Naive thymus-derived CD4-positive, alpha-beta T cell (primary cell): ENCODE results near the gene MTNR1B. TPM values are rescaled to one million over a fixed set of nuclear protein-coding genes. Genes with fewer than 3 reads are reported as not detected.

ENCODE experiments used
- ATAC-seq: fragments of 150-1000 bp; cut with Tn5 transposase; 2 replicates; pipeline ENCODE4 v1.10.0; 2021; ENCODE audit warnings: mild to moderate bottlenecking, moderate library complexity
- CTCF ChIA-PET: fragments of 350-600 bp; sonication (Branson Sonifier 250); formaldehyde crosslinking; loops from one replicate; lab custom pipeline; 2021; ENCODE audit warnings: antibody characterized with exemption; lab: Charles Lee
- POLR2A ChIA-PET: fragments of 350-600 bp; sonication (Branson Sonifier 250); formaldehyde crosslinking; loops from one replicate; lab custom pipeline; 2021; ENCODE audit warnings: antibody characterized with exemption, inconsistent platforms; lab: Charles Lee
- DNase-seq, 9 donors: peaks; one replicate each; pipeline versions ENCODE4 v3.0.0 to v3.0.0-alpha.2; 2020 to 2022; ENCODE audit warnings: mixed read lengths in 1 of 9
- H3K27ac ChIP-seq: one replicate; pipeline ENCODE4 v1.7.0; 2013; ENCODE audit warnings: mild to moderate bottlenecking, low read depth, low read length, moderate library complexity
- H3K27me3 ChIP-seq, 2 donors: one replicate each; pipeline ENCODE4 v1.7.0; 2013; ENCODE audit warnings: low read length in 2 of 2, mild to moderate bottlenecking in 2 of 2, moderate library complexity in 2 of 2; ENCODE audit not compliant: control insufficient read depth in 2 of 2, insufficient read depth in 2 of 2
- H3K36me3 ChIP-seq, 3 experiments: 1 replicate in 2 of 3; 2 replicates in 1 of 3; pipeline ENCODE4 v1.7.0; 2013; ENCODE audit warnings: low read length in 3 of 3, mild to moderate bottlenecking in 3 of 3, moderate library complexity in 1 of 3; ENCODE audit not compliant: insufficient read depth in 3 of 3, control insufficient read depth in 2 of 3
- H3K4me1 ChIP-seq, 2 donors: one replicate each; pipeline ENCODE4 v1.7.0; 2013; ENCODE audit warnings: low read length in 2 of 2, mild to moderate bottlenecking in 2 of 2, moderate library complexity in 1 of 2; ENCODE audit not compliant: control insufficient read depth in 2 of 2, insufficient read depth in 2 of 2
- H3K4me3 ChIP-seq: 2 replicates; pipeline ENCODE4 v1.7.0; 2013; ENCODE audit warnings: mild to moderate bottlenecking, low read length
- H3K9me3 ChIP-seq, 3 experiments: 1 replicate in 2 of 3; 2 replicates in 1 of 3; pipeline ENCODE4 v1.7.0; 2013; ENCODE audit warnings: low read length in 3 of 3; ENCODE audit not compliant: control insufficient read depth in 2 of 3
- H3K27ac Mint-ChIP-seq, 9 donors: one replicate each; pipeline ENCODE4 v1.8.0; 2020 to 2022; ENCODE audit warnings: mixed read lengths in 9 of 9, mild to moderate bottlenecking in 8 of 9, moderate library complexity in 5 of 9, inconsistent platforms in 2 of 9
- H3K27me3 Mint-ChIP-seq, 5 donors: one replicate each; pipeline ENCODE4 v1.8.0; 2021 to 2022; ENCODE audit warnings: mixed read lengths in 5 of 5, mild to moderate bottlenecking in 1 of 5
- H3K36me3 Mint-ChIP-seq, 5 donors: one replicate each; pipeline ENCODE4 v1.8.0; 2020 to 2022; ENCODE audit warnings: mixed read lengths in 5 of 5, mild to moderate bottlenecking in 3 of 5, inconsistent platforms in 1 of 5
- H3K4me1 Mint-ChIP-seq, 7 donors: one replicate each; pipeline ENCODE4 v1.8.0; 2020 to 2022; ENCODE audit warnings: mixed read lengths in 7 of 7, mild to moderate bottlenecking in 3 of 7, inconsistent platforms in 1 of 7
- H3K4me3 Mint-ChIP-seq, 10 donors: one replicate each; pipeline ENCODE4 v1.8.0; 2020 to 2022; ENCODE audit warnings: mild to moderate bottlenecking in 10 of 10, mixed read lengths in 10 of 10, moderate library complexity in 6 of 10, inconsistent platforms in 2 of 10
- H3K9me3 Mint-ChIP-seq, 11 donors: one replicate each; pipeline ENCODE4 v1.8.0; 2020 to 2022; ENCODE audit warnings: mixed read lengths in 11 of 11, mild to moderate bottlenecking in 4 of 11, inconsistent platforms in 1 of 11, moderate library complexity in 1 of 11
- intact Hi-C, 2 donors: fragments of 100-400 bp; cut with micrococcal nuclease; formaldehyde crosslinking; loops; one replicate each; pipeline ENCODE4 v1.15.1; 2023
- polyA plus RNA-seq, 2 donors: library from polyadenylated mRNA; unstranded; fragments of 300-500 nt; fragmentation: Illumina TruSeq; gene quantifications; one replicate each; pipeline ENCODE4 v1.2.3, GENCODE V29; 2021
- total RNA-seq, 6 experiments: library from RNA in 5 of 6; stranded (reverse) in 5 of 6; gene quantifications; 1 replicate in 5 of 6; 2 replicates in 1 of 6; pipeline ENCODE4 v1.2.3 and lab custom pipeline; 2021 to 2026

MTNR1B gene
- total and polyA plus RNA-seq, 7 experiments from 2014 or later: not detected

- no peaks in the 10 kb centered on the region for H3K27me3 ChIP-seq
- no peaks in the 10 kb centered on the region for H3K4me1 Mint-ChIP-seq
- intact Hi-C loops: no loop called here
- no peaks in the 10 kb centered on the region for H3K36me3 Mint-ChIP-seq
- POLR2A ChIA-PET: no interaction called here
- no peaks in the 10 kb centered on the region for H3K36me3 ChIP-seq
- no peaks in the 10 kb centered on the region for H3K4me1 ChIP-seq
- H3K27me3 Mint-ChIP-seq: peaks cover 2 to 13% (median 5%) of the 10 kb centered on the region in 5 donors
- no peak overlapping the region for H3K27ac ChIP-seq
- CTCF ChIA-PET: no interaction called here
- H3K4me3 Mint-ChIP-seq: no peak overlapping the region
- no peak overlapping the region for H3K4me3 ChIP-seq
- ATAC-seq: no peak
- H3K9me3 Mint-ChIP-seq: peaks cover 0 to 2% (median 0%) of the 10 kb centered on the region in 11 donors
- no peak overlapping the region for H3K27ac Mint-ChIP-seq
- DNase-seq: no peak
- H3K9me3 ChIP-seq: no peaks in the 10 kb centered on the region
Measured at GRCh38 chr11:93025558-93026255, 56.3 kb downstream of the MTNR1B start.

DNA sequence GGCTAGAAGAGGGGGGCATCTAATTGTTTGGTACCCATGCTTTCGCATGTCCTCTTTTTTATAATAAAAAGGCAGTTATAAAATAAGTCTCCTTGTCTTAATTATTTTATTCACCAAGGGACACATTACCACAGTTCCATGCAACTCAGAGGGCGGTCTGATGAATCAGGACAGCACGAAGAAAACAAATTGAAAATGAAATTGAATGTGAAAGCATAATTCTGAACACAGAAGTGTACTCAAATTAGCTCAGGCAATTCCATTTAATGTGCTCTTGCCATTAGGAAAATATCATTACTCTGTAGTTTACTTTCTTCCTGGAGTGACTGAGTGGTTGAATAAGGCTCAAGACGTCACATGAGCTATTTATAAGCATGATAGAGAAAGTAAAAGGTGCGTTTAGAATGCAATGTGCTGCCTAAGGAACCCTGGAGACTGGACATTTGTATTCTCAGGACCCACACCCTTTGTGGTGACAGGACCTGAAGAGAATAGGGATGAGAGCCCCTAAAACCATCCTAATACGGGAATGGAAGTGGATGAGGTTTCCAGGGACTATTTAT is 59.6 kb downstream of the MTNR1B start:
- Mint-ChIP-seq H3K4me3 (no peak overlapping the region), H3K36me3 (no peaks in the 10 kb centered on the region), H3K27ac (no peak overlapping the region), H3K27me3 (peaks cover 0 to 17% (median 0%) of the 10 kb centered on the region in 5 donors), H3K9me3 (no peaks in the 10 kb centered on the region), H3K4me1 (no peaks in the 10 kb centered on the region)
- ATAC-seq (no peak), DNase-seq (no peak)
- Histone ChIP-seq H3K36me3 (no peaks in the 10 kb centered on the region), H3K4me1 (no peaks in the 10 kb centered on the region), H3K9me3 (no peaks in the 10 kb centered on the region), H3K27ac (no peak overlapping the region), H3K4me3 (no peak overlapping the region), H3K27me3 (no peaks in the 10 kb centered on the region)
- intact Hi-C loops: no loop called here
- CTCF ChIA-PET: no interaction called here
- POLR2A ChIA-PET: no interaction called here

- no peak overlapping the region for H3K27ac Mint-ChIP-seq
- ATAC-seq (no peak), DNase-seq (no peak)
- Histone ChIP-seq H3K4me1 (no peaks in the 10 kb centered on the region), H3K9me3 (no peaks in the 10 kb centered on the region), H3K36me3 (no peaks in the 10 kb centered on the region), H3K27me3 (no peaks in the 10 kb centered on the region), H3K27ac (no peak overlapping the region), H3K4me3 (no peak overlapping the region)
- POLR2A ChIA-PET: no interaction called here
- no peaks in the 10 kb centered on the region for H3K9me3 Mint-ChIP-seq
- peaks cover 0 to 17% (median 0%) of the 10 kb centered on the region in 5 donors for H3K27me3 Mint-ChIP-seq
- H3K4me1 Mint-ChIP-seq: no peaks in the 10 kb centered on the region
- no peaks in the 10 kb centered on the region for H3K36me3 Mint-ChIP-seq
- CTCF ChIA-PET: no interaction called here
- intact Hi-C loops: no loop called here
- no peak overlapping the region for H3K4me3 Mint-ChIP-seq
Measured at GRCh38 chr11:93031386-93031785, 61.9 kb downstream of the MTNR1B start.

Other genes with a start within 250 kb of the MTNR1B start
- gene SLC36A4, start 228.3 kb downstream of the MTNR1B start, total RNA-seq: 10 to 100 TPM; 12.0 to 22.0 (median 20.0) TPM
- gene SLC36A4, start 228.3 kb downstream of the MTNR1B start, polyA plus RNA-seq: 10 to 100 TPM; 27.5 to 29.8 TPM